Smooth muscle cell (in vitro differentiated cells): ENCODE measurements around the gene SH3D19. TPM values are rescaled to one million over a fixed set of nuclear protein-coding genes. Genes with fewer than 3 reads are reported as not detected.
"Not testable (repeated sequence)": the region's sequence is repeated elsewhere in the genome, so short reads cannot be mapped to it uniquely, and the experiment has no call there.

Experiments
- DNase-seq: peaks from one replicate; lab custom pipeline; 2025; ENCODE audit not compliant: unreplicated experiment; lab: John Stamatoyannopoulos, UW
- H2AFZ ChIP-seq: fragments of 200-600 bp; sonication (generic); 2 replicates; pipeline ENCODE4 v1.6.0; 2016; ENCODE audit warnings: antibody characterized with exemption, low read depth, mild to moderate bottlenecking
- H3F3A ChIP-seq: fragments of 200-600 bp; sonication (generic); 2 replicates; pipeline ENCODE4 v1.6.0; 2017; ENCODE audit warnings: antibody characterized with exemption, low read depth
- H3K27ac ChIP-seq: fragments of 200-600 bp; sonication (generic); 2 replicates; pipeline ENCODE4 v1.5.1; 2016; ENCODE audit warnings: low read depth, mild to moderate bottlenecking
- H3K27me3 ChIP-seq: fragments of 200-600 bp; sonication (generic); 2 replicates; pipeline ENCODE4 v1.6.1; 2016; ENCODE audit warnings: low read depth, mild to moderate bottlenecking
- H3K36me3 ChIP-seq: fragments of 200-600 bp; sonication (generic); 2 replicates; pipeline ENCODE4 v1.5.1; 2016; ENCODE audit warnings: low read depth
- H3K4me1 ChIP-seq: fragments of 200-600 bp; sonication (generic); 2 replicates; pipeline ENCODE4 v1.5.1; 2016; ENCODE audit warnings: low read depth
- H3K4me2 ChIP-seq: fragments of 200-600 bp; sonication (generic); 2 replicates; pipeline ENCODE4 v1.6.0; 2016; ENCODE audit warnings: mild to moderate bottlenecking
- H3K4me3 ChIP-seq: fragments of 200-600 bp; sonication (generic); 2 replicates; pipeline ENCODE4 v1.5.1; 2016; ENCODE audit warnings: mild to moderate bottlenecking
- H3K79me2 ChIP-seq: fragments of 200-600 bp; sonication (generic); 2 replicates; pipeline ENCODE4 v1.6.0; 2016; ENCODE audit warnings: low read depth, mild to moderate bottlenecking
- H3K9ac ChIP-seq: fragments of 200-600 bp; sonication (generic); 2 replicates; pipeline ENCODE4 v1.6.0; 2016; ENCODE audit warnings: low read depth
- H3K9me3 ChIP-seq: fragments of 200-600 bp; sonication (generic); replicated peaks from 2 replicates; pipeline ENCODE4 v1.5.1; 2016; ENCODE audit warnings: low read depth
- H4K20me1 ChIP-seq: fragments of 200-600 bp; sonication (generic); 2 replicates; pipeline ENCODE4 v1.6.0; 2016; ENCODE audit warnings: low read depth
- CTCF ChIP-seq: fragments of 200-600 bp; sonication (generic); IDR thresholded peaks from 2 replicates; pipeline ENCODE4 v1.5.1; 2017; ENCODE audit warnings: borderline replicate concordance, mild to moderate bottlenecking, antibody characterized with exemption; ENCODE audit not compliant: insufficient read depth, poor library complexity, severe bottlenecking
- WGBS: methylation state at CpG from one replicate; pipeline ENCODE4 v1.1.7; 2016; ENCODE audit warnings: low lambda C conversion rate; 5-methylcytosine and 5-hydroxymethylcytosine counted together
- polyA plus RNA-seq: library from polyadenylated mRNA; unstranded; fragments of >200 nt; fragmentation: Nextera tagmentation; extraction: Ambion mirVana; gene quantifications from 2 replicates; pipeline ENCODE4 v1.2.1, GENCODE V29; 2016
- small RNA-seq: library from RNA; depleted of rRNA; stranded (forward); fragments of <200 nt; gene quantifications from one replicate; pipeline ENCODE3, GENCODE V24; 2014
- total RNA-seq: library from RNA; depleted of rRNA; stranded (reverse); fragments of >200 nt; gene quantifications from 2 replicates; pipeline ENCODE4 v1.2.3, GENCODE V29; 2014

SH3D19 gene
- total and polyA plus RNA-seq, 2 experiments from 2014 or later, result 7.9 to 20.3 TPM

GRCh38 chr4:151087467-151087866, 237.9 kb downstream of the SH3D19 start:
- H3K4me3 ChIP-seq, result no peak overlapping the region
- WGBS, result 85% methylated on average over 8 of the region's 8 CpGs

GRCh38 chr4:151077978-151078377, 247.4 kb downstream of the SH3D19 start:
- not testable (repeated sequence) for H3K27ac ChIP-seq, H4K20me1 ChIP-seq, H3K36me3 ChIP-seq, H3K27me3 ChIP-seq, H3K79me2 ChIP-seq, H3K9ac ChIP-seq, H3K4me1 ChIP-seq, H2AFZ ChIP-seq, H3K9me3 ChIP-seq, H3K4me2 ChIP-seq, H3K4me3 ChIP-seq, H3F3A ChIP-seq, DNase-seq
- WGBS, result 93% methylated on average over 2 of the region's 2 CpGs

More at GRCh38 chr4:151087467-151087866, 237.9 kb downstream of the SH3D19 start:
- Histone ChIP-seq H3F3A (no peaks in the 10 kb centered on the region), H3K27ac (no peak overlapping the region), H3K36me3 (no peaks in the 10 kb centered on the region), H3K4me2 (no peak overlapping the region), H3K79me2 (no peaks in the 10 kb centered on the region), H3K9ac (no peak overlapping the region), H2AFZ (no peak overlapping the region), H3K4me1 (no peaks in the 10 kb centered on the region), H4K20me1 (no peaks in the 10 kb centered on the region), H3K9me3 (no peaks in the 10 kb centered on the region), H3K27me3 (no peaks in the 10 kb centered on the region)
- TF ChIP-seq CTCF, result no peak
- no peak for DNase-seq

- Histone ChIP-seq H3K27ac (no peak overlapping the region), H3K79me2 (no peaks in the 10 kb centered on the region), H3K27me3 (no peaks in the 10 kb centered on the region), H3K9me3 (no peaks in the 10 kb centered on the region), H2AFZ (no peak overlapping the region), H3K36me3 (no peaks in the 10 kb centered on the region), H4K20me1 (no peaks in the 10 kb centered on the region), H3K4me1 (no peaks in the 10 kb centered on the region), H3K4me3 (no peak overlapping the region), H3K9ac (no peak overlapping the region), H3F3A (no peaks in the 10 kb centered on the region), H3K4me2 (no peak overlapping the region)
- no peak for TF ChIP-seq CTCF
- DNase-seq, result no peak
These were observed 250.9 kb downstream of the SH3D19 start for GRCh38 chr4:151074416-151074916.

Small RNAs within 50 kb of the gene (small RNA-seq; reads per million reads assigned to genes)
- gene AC104819.2 (not detected), gene RNU6-1282P (0.11 reads per million), gene SNORD73A (not detected), gene SNORD73B (0.79 reads per million, percentile 26 among the genes with 10 or more reads in this experiment)

Other genes starting within 250 kb of the SH3D19 start
- gene RPS3A, start 226.0 kb downstream of the SH3D19 start, total RNA-seq, result 3,775 and 4,094 TPM in 2 replicates
- 682 and 699 TPM in 2 replicates for gene RPS3A, start 226.0 kb downstream of the SH3D19 start, polyA plus RNA-seq
- not detected in 2 replicates for gene PRSS48, start 48.4 kb downstream of the SH3D19 start, total RNA-seq
- not detected in 2 replicates for gene PRSS48, start 48.4 kb downstream of the SH3D19 start, polyA plus RNA-seq
- 1.2 and 4.1 TPM in 2 replicates for gene FHIP1A, start 83.6 kb upstream of the SH3D19 start, total RNA-seq
- 0.48 and 1.6 TPM in 2 replicates for gene FHIP1A, start 83.6 kb upstream of the SH3D19 start, polyA plus RNA-seq